Measurements from ENCODE around the gene CCDC174.

Gene CCDC174

GRCh38 chr3:14622368-14622767 is 29.2 kb upstream of the CCDC174 start:
- H2AFZ ChIP-seq (ENCODE audit: low read length) = no peak overlapping the region
- no peak overlapping the region for H3K9ac ChIP-seq (ENCODE audit: low read length)
- no peaks in the 10 kb centered on the region for H3K79me2 ChIP-seq (ENCODE audit: low read length)
- no peak overlapping the region for H3K4me2 ChIP-seq (ENCODE audit: low read depth, low read length)
- H3K9me3 ChIP-seq (replicated peaks; ENCODE audit: insufficient read depth, low read length) = no peaks in the 10 kb centered on the region
- H3K4me3 ChIP-seq (ENCODE audit: low read length) = no peak overlapping the region
- no peaks in the 10 kb centered on the region for H3K36me3 ChIP-seq (replicated peaks; ENCODE audit: insufficient read depth, low read length)
- TF ChIP-seq CTCF (IDR thresholded peaks at IDR 0.05; ENCODE audit: low read length) (no peak), EZH2 (optimal IDR thresholded peaks at IDR 0.05; ENCODE audit: low read depth, low read length) (no peak), EZH2phosphoT487 (IDR thresholded peaks at IDR 0.05; ENCODE audit: low read length) (no peak)
- H3K4me1 ChIP-seq (ENCODE audit: low read length) = no peaks in the 10 kb centered on the region
- no peak overlapping the region for H3K27ac ChIP-seq (ENCODE audit: low read length)
- H3F3A ChIP-seq (ENCODE audit: insufficient read depth, low read length) = no peaks in the 10 kb centered on the region
- H3K27me3 ChIP-seq (replicated peaks; ENCODE audit: insufficient read depth, low read length) = peaks cover 10% of the 10 kb centered on the region; the same call in 1 of the 2 replicates
- no peaks in the 10 kb centered on the region for H4K20me1 ChIP-seq (ENCODE audit: insufficient read depth, low read length)
- no peak for DNase-seq
- H3K9me2 ChIP-seq (replicated peaks; ENCODE audit: insufficient read depth, low read length) = no peaks in the 10 kb centered on the region

DNA sequence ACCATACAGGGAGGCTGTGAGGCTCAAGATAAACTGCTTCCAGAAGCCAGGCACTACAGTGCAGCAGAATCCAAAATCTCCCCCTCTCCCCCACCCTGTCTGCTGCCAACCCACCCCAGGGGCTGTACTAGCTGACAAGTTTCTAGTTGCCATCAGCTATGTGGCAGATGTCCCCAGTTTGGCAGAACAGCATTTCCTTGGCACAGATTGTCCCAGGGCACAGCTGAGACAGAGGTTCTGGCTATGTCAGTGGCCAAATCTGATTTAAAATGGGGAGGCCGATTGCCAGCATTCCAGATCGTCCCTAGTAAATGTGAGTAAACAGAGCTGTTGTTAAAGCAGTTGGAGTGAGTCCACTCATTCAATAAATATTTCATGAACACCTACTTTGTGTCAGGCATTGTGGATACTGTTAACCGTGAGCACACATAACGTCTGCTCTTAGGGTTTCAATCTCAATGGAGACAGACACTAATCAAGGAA is 28.0 kb upstream of the CCDC174 start:
- no peak overlapping the region for H3K9ac ChIP-seq (ENCODE audit: low read length)
- no peak overlapping the region for H2AFZ ChIP-seq (ENCODE audit: low read length)
- no peak overlapping the region for H3K4me3 ChIP-seq (ENCODE audit: low read length)
- H3K4me2 ChIP-seq (ENCODE audit: low read depth, low read length) = no peak overlapping the region
- H3K79me2 ChIP-seq (ENCODE audit: low read length) = no peaks in the 10 kb centered on the region
- H3K4me1 ChIP-seq (ENCODE audit: low read length) = no peaks in the 10 kb centered on the region
- H4K20me1 ChIP-seq (ENCODE audit: insufficient read depth, low read length) = no peaks in the 10 kb centered on the region
- peaks cover 10% of the 10 kb centered on the region; the same call in 1 of the 2 replicates for H3K27me3 ChIP-seq (replicated peaks; ENCODE audit: insufficient read depth, low read length)
- H3K9me3 ChIP-seq (replicated peaks; ENCODE audit: insufficient read depth, low read length) = no peaks in the 10 kb centered on the region
- no peak for DNase-seq
- H3K36me3 ChIP-seq (replicated peaks; ENCODE audit: insufficient read depth, low read length) = no peaks in the 10 kb centered on the region
- no peak overlapping the region for H3K27ac ChIP-seq (ENCODE audit: low read length)
- TF ChIP-seq EZH2phosphoT487 (IDR thresholded peaks at IDR 0.05; ENCODE audit: low read length) (no peak), CTCF (IDR thresholded peaks at IDR 0.05; ENCODE audit: low read length) (no peak), EZH2 (optimal IDR thresholded peaks at IDR 0.05; ENCODE audit: low read depth, low read length) (no peak)
- no peaks in the 10 kb centered on the region for H3K9me2 ChIP-seq (replicated peaks; ENCODE audit: insufficient read depth, low read length)
- no peaks in the 10 kb centered on the region for H3F3A ChIP-seq (ENCODE audit: insufficient read depth, low read length)

GRCh38 chr3:14624498-14624897 is 27.1 kb upstream of the CCDC174 start:
- Histone ChIP-seq H3K4me3 (ENCODE audit: low read length) (no peak overlapping the region), H4K20me1 (ENCODE audit: insufficient read depth, low read length) (no peaks in the 10 kb centered on the region), H3K4me1 (ENCODE audit: low read length) (no peaks in the 10 kb centered on the region), H3K79me2 (ENCODE audit: low read length) (no peaks in the 10 kb centered on the region), H2AFZ (ENCODE audit: low read length) (no peak overlapping the region), H3F3A (ENCODE audit: insufficient read depth, low read length) (no peaks in the 10 kb centered on the region), H3K9me2 (replicated peaks; ENCODE audit: insufficient read depth, low read length) (no peaks in the 10 kb centered on the region), H3K9ac (ENCODE audit: low read length) (no peak overlapping the region), H3K27me3 (replicated peaks; ENCODE audit: insufficient read depth, low read length) (peaks cover 7% of the 10 kb centered on the region; the same call in 1 of the 2 replicates), H3K27ac (ENCODE audit: low read length) (no peak overlapping the region), H3K4me2 (ENCODE audit: low read depth, low read length) (no peak overlapping the region), H3K9me3 (replicated peaks; ENCODE audit: insufficient read depth, low read length) (no peaks in the 10 kb centered on the region), H3K36me3 (replicated peaks; ENCODE audit: insufficient read depth, low read length) (no peaks in the 10 kb centered on the region)
- TF ChIP-seq CTCF (IDR thresholded peaks at IDR 0.05; ENCODE audit: low read length) = no peak
- no peak for TF ChIP-seq EZH2phosphoT487 (IDR thresholded peaks at IDR 0.05; ENCODE audit: low read length)
- TF ChIP-seq EZH2 (optimal IDR thresholded peaks at IDR 0.05; ENCODE audit: low read depth, low read length) = no peak
- DNase-seq = no peak

All from MM.1S (cell line).